Measurements from ENCODE around the gene CREBL2.
"Not testable (repeated sequence)": the region's sequence is repeated elsewhere in the genome, so short reads cannot be mapped to it uniquely, and the experiment has no call there.

The CREBL2 gene

GRCh38 chr12:12577786-12578185 is 33.9 kb upstream of the CREBL2 start:
- H3F3A ChIP-seq (ENCODE audit: insufficient read depth), result no peaks in the 10 kb centered on the region
- H3K36me3 ChIP-seq (ENCODE audit: low read length), result no peaks in the 10 kb centered on the region
- no peak overlapping the region for H3K9ac ChIP-seq (ENCODE audit: low read length)
- no peaks in the 10 kb centered on the region for H3K9me2 ChIP-seq (replicated peaks; ENCODE audit: insufficient read depth, low read length)
- no peak overlapping the region for H2AFZ ChIP-seq (ENCODE audit: low read depth, low read length, severe bottlenecking)
- H4K20me1 ChIP-seq (ENCODE audit: low read depth, low read length), result no peaks in the 10 kb centered on the region
- no peaks in the 10 kb centered on the region for H3K27me3 ChIP-seq (ENCODE audit: low read length)
- H3K79me2 ChIP-seq (ENCODE audit: insufficient read depth, low read length), result no peaks in the 10 kb centered on the region
- no peaks in the 10 kb centered on the region for H3K9me3 ChIP-seq (ENCODE audit: insufficient read depth, low read length)
- H3K4me3 ChIP-seq (ENCODE audit: insufficient read depth, low read length, poor library complexity, severe bottlenecking), result no peak overlapping the region
- no peak overlapping the region for H3K27ac ChIP-seq (ENCODE audit: low read depth, low read length)
- no peak overlapping the region for H3K4me2 ChIP-seq (ENCODE audit: low read depth, low read length, poor library complexity, severe bottlenecking)
- TF ChIP-seq EZH2phosphoT487 (conservative IDR thresholded peaks at IDR 0.05; ENCODE audit: low read length) (no peak), CTCF (IDR thresholded peaks at IDR 0.05; ENCODE audit: insufficient read depth, low read length, poor library complexity, severe bottlenecking) (no peak)

GRCh38 chr12:12580716-12581115 is 31.0 kb upstream of the CREBL2 start:
- not testable (repeated sequence) for H2AFZ ChIP-seq (ENCODE audit: low read depth, low read length, severe bottlenecking); H3K36me3 ChIP-seq (ENCODE audit: low read length); H3K9me3 ChIP-seq (ENCODE audit: insufficient read depth, low read length); H3K4me2 ChIP-seq (ENCODE audit: low read depth, low read length, poor library complexity, severe bottlenecking); H4K20me1 ChIP-seq (ENCODE audit: low read depth, low read length); H3K4me3 ChIP-seq (ENCODE audit: insufficient read depth, low read length, poor library complexity, severe bottlenecking); H3K27ac ChIP-seq (ENCODE audit: low read depth, low read length); H3K9me2 ChIP-seq (replicated peaks; ENCODE audit: insufficient read depth, low read length); H3K79me2 ChIP-seq (ENCODE audit: insufficient read depth, low read length); H3F3A ChIP-seq (ENCODE audit: insufficient read depth); H3K9ac ChIP-seq (ENCODE audit: low read length); H3K27me3 ChIP-seq (ENCODE audit: low read length)

- no peaks in the 10 kb centered on the region for H4K20me1 ChIP-seq (ENCODE audit: low read depth, low read length)
- H3K36me3 ChIP-seq (ENCODE audit: low read length), result no peaks in the 10 kb centered on the region
- H3K79me2 ChIP-seq (ENCODE audit: insufficient read depth, low read length), result no peaks in the 10 kb centered on the region
- H3K9me3 ChIP-seq (ENCODE audit: insufficient read depth, low read length), result no peaks in the 10 kb centered on the region
- TF ChIP-seq EZH2phosphoT487 (conservative IDR thresholded peaks at IDR 0.05; ENCODE audit: low read length) (no peak), CTCF (IDR thresholded peaks at IDR 0.05; ENCODE audit: insufficient read depth, low read length, poor library complexity, severe bottlenecking) (no peak)
- no peaks in the 10 kb centered on the region for H3K27me3 ChIP-seq (ENCODE audit: low read length)
- no peak overlapping the region for H3K9ac ChIP-seq (ENCODE audit: low read length)
- no peaks in the 10 kb centered on the region for H3F3A ChIP-seq (ENCODE audit: insufficient read depth)
- no peak overlapping the region for H3K4me2 ChIP-seq (ENCODE audit: low read depth, low read length, poor library complexity, severe bottlenecking)
- H2AFZ ChIP-seq (ENCODE audit: low read depth, low read length, severe bottlenecking), result no peak overlapping the region
- H3K27ac ChIP-seq (ENCODE audit: low read depth, low read length), result no peak overlapping the region
- no peaks in the 10 kb centered on the region for H3K9me2 ChIP-seq (replicated peaks; ENCODE audit: insufficient read depth, low read length)
- H3K4me3 ChIP-seq (ENCODE audit: insufficient read depth, low read length, poor library complexity, severe bottlenecking), result no peak overlapping the region
Measured at GRCh38 chr12:12582193-12582881, 29.3 kb upstream of the CREBL2 start.

GRCh38 chr12:12582895-12583303 is 28.8 kb upstream of the CREBL2 start:
- Histone ChIP-seq H3K36me3 (ENCODE audit: low read length) (no peaks in the 10 kb centered on the region), H4K20me1 (ENCODE audit: low read depth, low read length) (no peaks in the 10 kb centered on the region), H3F3A (ENCODE audit: insufficient read depth) (no peaks in the 10 kb centered on the region), H3K4me3 (ENCODE audit: insufficient read depth, low read length, poor library complexity, severe bottlenecking) (no peak overlapping the region), H3K27me3 (ENCODE audit: low read length) (no peaks in the 10 kb centered on the region), H3K9ac (ENCODE audit: low read length) (no peak overlapping the region), H3K9me3 (ENCODE audit: insufficient read depth, low read length) (no peaks in the 10 kb centered on the region), H2AFZ (ENCODE audit: low read depth, low read length, severe bottlenecking) (no peak overlapping the region), H3K27ac (ENCODE audit: low read depth, low read length) (no peak overlapping the region), H3K79me2 (ENCODE audit: insufficient read depth, low read length) (no peaks in the 10 kb centered on the region), H3K4me2 (ENCODE audit: low read depth, low read length, poor library complexity, severe bottlenecking) (no peak overlapping the region), H3K9me2 (replicated peaks; ENCODE audit: insufficient read depth, low read length) (no peaks in the 10 kb centered on the region)
- TF ChIP-seq CTCF (IDR thresholded peaks at IDR 0.05; ENCODE audit: insufficient read depth, low read length, poor library complexity, severe bottlenecking) (no peak), EZH2phosphoT487 (conservative IDR thresholded peaks at IDR 0.05; ENCODE audit: low read length) (no peak)

Data from SU-DHL-6 (cell line).